ENCODE data around the gene SNX17. TPM values are rescaled to one million over a fixed set of nuclear protein-coding genes. Genes with fewer than 3 reads are reported as not detected.

Gene SNX17
- total RNA-seq, 1 donor, result 169 TPM

- DNase-seq (ENCODE audit: low read depth), result no peak
- TF ChIP-seq CTCF (IDR thresholded peaks at IDR 0.05; ENCODE audit: insufficient read depth, low read depth, low read length), result no peak
Observed at GRCh38 chr2:27354597-27354927, 15.9 kb upstream of the SNX17 start.

GRCh38 chr2:27356056-27356381 is 14.4 kb upstream of the SNX17 start:
- peak; percentile 76 for DNase-seq (ENCODE audit: low read depth)
- no peak for TF ChIP-seq CTCF (IDR thresholded peaks at IDR 0.05; ENCODE audit: insufficient read depth, low read depth, low read length)
- peak overlapping the region; percentile 91 for H3K4me3 ChIP-seq (ENCODE audit: low read depth, low read length)

More at GRCh38 chr2:27354597-27354927, 15.9 kb upstream of the SNX17 start:
- H3K4me3 ChIP-seq (ENCODE audit: low read depth, low read length), result no peak overlapping the region

GRCh38 chr2:27356382-27357181 is 13.8 kb upstream of the SNX17 start, which contains the start of gene GTF3C2:
Gene GTF3C2, minus strand, starts transcription at chr2:27356764. Its CDS starts 13,210 bp downstream, at chr2:27343554.
- DNase-seq (ENCODE audit: low read depth), result peak; percentile 98
- TF ChIP-seq CTCF (IDR thresholded peaks at IDR 0.05; ENCODE audit: insufficient read depth, low read depth, low read length), result no peak
- H3K4me3 ChIP-seq (ENCODE audit: low read depth, low read length), result peak within 1 kb of the TSS; percentile 91

GRCh38 chr2:27362678-27363420 is 7.6 kb upstream of the SNX17 start:
- no peak for DNase-seq (ENCODE audit: low read depth)
- H3K4me3 ChIP-seq (ENCODE audit: low read depth, low read length), result no peak overlapping the region
- no peak for TF ChIP-seq CTCF (IDR thresholded peaks at IDR 0.05; ENCODE audit: insufficient read depth, low read depth, low read length)

- no peak for TF ChIP-seq CTCF (IDR thresholded peaks at IDR 0.05; ENCODE audit: insufficient read depth, low read depth, low read length)
- H3K4me3 ChIP-seq (ENCODE audit: low read depth, low read length), result no peak overlapping the region
- no peak for DNase-seq (ENCODE audit: low read depth)
Observed at GRCh38 chr2:27363933-27364332, 6.5 kb upstream of the SNX17 start.

GRCh38 chr2:27369471-27370025 is 868 bp upstream of the SNX17 start:
- peak overlapping the region; percentile 88 for H3K4me3 ChIP-seq (ENCODE audit: low read depth, low read length)
- DNase-seq (ENCODE audit: low read depth), result peak; percentile 57
- TF ChIP-seq CTCF (IDR thresholded peaks at IDR 0.05; ENCODE audit: insufficient read depth, low read depth, low read length), result no peak

Measured in fibroblast of villous mesenchyme (primary cell).